IPS-NIHi11 (cell line): Measurements from ENCODE around the gene LRRC8A.
A peak's percentile ranks its signal among the peaks of the same experiment; 100 is the strongest.

Experiments
- DNase-seq: peaks from one replicate; pipeline ENCODE4 v3.0.0; 2012; ENCODE audit warnings: mixed read lengths, low spot score

Gene LRRC8A

DNA sequence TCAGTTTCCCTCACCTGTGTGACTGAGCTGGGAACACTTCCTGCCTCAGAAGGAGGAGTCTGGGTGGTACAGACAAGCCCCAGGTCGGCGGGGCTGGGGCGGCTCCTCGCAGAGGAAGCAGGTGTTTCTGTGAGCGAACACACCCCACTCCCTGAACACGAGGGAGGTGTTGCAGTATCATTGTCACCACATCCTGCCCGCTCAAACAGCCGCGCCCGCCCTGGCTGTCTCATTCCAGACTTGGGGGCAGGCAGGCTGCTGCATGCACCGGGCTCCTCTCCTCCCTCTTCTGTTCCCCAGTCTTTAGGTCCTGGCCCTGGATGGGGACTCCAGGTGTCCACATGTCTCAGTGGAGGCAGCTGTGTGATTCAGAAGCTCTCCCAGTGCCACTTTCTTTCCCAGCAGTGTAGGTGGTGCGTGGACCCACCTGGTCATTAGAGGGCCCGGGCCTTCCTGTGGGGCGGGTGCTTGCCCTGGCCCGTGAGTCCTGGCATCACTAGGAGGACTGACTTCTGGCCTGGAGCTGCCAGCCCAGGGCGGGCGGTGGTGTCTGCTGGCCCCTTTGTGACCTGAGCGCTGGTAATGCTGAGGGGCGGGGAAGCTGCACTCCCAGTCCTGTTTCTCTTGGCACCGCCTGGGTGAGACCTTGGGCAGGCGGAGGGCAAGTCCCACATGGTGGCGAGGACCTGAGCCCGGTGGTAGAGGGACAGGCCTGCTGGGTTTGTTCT lies 20.6 kb downstream of the LRRC8A start:
- DNase-seq, result no peak

DNA sequence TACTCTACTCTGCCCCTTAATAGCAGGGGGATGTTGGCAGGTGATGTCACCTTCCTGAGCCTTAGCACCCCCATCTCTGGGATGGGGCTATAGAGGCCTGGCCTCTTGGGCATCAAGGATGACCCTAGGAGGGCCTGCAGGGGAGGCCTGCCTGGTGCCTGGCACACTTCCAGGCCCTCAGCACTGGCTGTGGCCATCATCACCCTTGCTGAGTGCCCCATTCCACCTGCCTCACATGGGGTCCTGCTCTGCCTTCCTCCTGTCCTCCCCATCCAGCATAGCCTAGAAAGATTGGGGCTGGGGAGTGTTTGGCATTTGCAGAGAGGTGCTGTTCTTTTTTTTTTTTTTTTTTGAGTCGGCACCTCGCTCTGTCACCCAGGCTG lies 21.1 kb downstream of the LRRC8A start:
- DNase-seq, result no peak

DNA sequence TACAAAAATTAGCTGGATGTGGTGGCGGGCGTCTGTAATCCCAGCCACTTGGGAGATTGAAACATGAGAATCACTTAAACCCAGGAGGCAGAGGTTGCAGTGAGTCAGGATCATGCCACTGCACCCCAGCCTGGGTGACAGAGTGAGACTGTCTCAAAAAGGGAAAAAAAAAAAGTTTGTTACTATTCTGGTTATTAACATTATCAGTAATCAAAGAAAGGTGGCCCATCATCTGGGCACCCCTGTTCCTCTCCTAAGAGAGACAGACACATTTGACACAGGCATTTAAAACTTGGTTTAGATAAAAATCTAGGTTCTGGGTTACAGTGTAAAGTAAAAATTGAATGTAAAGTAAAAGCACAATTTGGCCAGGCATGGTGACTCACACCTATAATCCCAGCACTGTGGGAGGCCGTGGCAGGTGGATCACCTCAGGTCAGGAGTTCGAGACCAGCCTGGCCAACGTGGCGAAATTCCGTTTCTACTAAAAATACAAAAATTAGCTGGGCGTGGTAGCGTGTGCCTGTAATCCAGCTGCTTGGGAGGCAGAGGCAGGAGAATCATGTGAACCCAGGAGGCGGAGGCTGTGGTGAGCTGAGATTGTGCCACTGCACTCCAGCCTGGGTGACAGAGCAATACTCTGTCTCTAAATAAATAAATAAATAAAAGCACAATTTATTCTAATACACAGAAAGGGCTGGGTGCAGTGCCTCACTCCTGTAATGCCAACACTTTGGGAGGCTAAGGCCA lies 22.1 kb downstream of the LRRC8A start:
- no peak for DNase-seq

DNA sequence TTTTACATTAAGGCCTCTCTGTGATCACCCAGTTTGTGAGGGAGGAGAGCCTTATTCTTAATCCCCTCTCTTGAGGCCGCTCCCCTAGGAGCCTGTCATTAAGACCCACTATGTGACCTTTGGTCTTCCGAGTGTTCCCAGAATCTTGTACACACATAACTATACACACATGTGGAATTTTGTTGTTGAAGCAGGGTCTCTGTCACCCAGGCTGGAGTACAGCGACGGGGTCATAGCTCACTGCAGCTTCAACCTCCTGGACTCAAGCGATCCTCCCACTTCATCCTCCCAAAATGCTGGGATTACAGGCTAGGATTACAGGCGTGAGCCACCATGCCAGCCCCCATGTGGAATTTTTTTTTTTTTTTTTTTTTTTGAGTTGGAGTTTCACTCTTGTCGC lies 24.0 kb downstream of the LRRC8A start:
- no peak for DNase-seq

DNA sequence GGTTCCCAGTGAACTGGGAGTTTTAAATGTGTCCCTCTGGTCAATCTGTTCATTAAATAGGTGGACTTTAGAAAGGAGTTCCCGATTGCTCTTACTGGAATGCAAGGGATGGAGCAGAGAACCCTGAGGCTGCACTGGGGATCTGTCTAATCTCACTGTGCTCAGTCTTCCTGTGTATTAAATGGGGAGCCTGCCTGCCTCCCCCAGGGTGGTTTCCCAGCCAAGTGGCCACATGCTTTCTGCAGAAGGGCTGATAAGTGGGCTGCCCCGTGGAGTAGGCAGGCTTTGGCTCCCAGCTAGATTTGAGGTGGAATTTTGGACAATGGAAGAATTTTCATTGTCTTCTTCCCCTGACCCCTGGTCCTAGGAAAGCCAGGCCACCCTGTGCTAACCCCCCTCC lies 24.8 kb downstream of the LRRC8A start:
- no peak for DNase-seq

DNA sequence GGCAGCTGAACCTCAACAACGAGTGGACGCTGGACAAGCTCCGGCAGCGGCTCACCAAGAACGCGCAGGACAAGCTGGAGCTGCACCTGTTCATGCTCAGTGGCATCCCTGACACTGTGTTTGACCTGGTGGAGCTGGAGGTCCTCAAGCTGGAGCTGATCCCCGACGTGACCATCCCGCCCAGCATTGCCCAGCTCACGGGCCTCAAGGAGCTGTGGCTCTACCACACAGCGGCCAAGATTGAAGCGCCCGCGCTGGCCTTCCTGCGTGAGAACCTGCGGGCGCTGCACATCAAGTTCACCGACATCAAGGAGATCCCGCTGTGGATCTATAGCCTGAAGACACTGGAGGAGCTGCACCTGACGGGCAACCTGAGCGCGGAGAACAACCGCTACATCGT lies 26.4 kb downstream of the LRRC8A start:
- no peak for DNase-seq

DNA sequence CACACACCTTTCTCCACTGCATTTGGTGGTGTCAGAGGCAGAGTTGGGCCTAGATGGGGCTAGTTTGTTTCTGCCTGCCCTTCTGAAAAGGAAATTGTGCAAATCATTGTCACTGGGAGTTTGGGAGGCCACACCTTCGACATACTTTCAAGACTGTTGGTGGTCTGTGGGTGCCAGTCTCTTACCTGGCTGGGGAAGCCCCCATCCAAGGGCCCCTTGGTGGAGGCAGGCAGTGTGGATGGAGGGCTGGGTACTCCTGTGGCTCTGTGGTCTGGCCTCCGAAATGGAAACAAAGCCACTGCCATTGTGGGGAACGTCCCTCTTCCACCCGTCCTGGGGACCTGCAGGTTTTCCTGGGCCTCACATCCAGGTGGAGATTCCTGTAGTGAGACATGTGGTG lies 27.9 kb downstream of the LRRC8A start:
- no peak for DNase-seq

DNA sequence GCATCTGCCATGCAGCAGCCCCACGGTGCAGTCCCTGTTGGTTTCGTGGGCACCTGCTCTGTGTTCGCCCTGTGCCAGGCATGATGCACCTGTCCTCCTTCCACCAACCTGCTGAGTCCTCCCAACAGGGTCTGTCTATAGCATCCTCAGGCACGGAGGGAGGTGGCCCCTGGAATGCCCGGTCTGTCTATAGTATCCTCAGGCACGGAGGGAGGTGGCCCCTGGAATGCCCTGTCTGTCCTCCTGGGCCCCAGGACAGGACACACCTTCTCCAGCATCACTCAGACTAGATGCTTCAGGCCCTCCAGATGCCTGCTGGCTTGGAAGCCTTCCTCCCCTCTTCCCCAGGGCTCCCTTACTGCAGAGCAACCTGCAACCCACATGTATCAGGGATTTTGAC lies 29.0 kb downstream of the LRRC8A start:
- DNase-seq, result no peak

DNA sequence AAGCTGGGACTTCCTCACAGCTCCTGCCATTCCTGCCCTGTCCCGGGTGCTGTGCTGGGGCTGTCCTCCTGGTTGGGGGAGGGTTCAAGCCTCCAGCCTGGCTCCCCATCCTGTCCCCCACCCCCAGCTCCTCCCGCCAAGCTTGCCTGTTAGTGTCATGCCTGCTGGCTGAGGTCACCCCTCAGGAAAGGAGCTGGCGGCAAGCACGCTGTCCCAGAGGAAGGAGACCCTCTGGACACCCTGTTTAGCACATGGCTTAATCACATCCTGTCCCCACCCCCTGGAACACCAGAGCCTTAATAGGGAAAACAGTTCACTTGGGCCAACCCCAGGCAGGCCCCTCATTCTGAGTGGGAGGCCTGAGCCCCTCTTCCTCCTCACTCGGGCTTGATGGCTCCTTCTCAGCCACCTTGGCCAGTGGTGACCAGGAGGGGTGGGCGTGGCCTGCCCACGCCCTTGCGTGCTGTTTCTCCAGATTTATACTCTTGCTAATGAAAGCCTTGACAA lies 29.6 kb downstream of the LRRC8A start:
- peak; percentile 55 for DNase-seq

DNA sequence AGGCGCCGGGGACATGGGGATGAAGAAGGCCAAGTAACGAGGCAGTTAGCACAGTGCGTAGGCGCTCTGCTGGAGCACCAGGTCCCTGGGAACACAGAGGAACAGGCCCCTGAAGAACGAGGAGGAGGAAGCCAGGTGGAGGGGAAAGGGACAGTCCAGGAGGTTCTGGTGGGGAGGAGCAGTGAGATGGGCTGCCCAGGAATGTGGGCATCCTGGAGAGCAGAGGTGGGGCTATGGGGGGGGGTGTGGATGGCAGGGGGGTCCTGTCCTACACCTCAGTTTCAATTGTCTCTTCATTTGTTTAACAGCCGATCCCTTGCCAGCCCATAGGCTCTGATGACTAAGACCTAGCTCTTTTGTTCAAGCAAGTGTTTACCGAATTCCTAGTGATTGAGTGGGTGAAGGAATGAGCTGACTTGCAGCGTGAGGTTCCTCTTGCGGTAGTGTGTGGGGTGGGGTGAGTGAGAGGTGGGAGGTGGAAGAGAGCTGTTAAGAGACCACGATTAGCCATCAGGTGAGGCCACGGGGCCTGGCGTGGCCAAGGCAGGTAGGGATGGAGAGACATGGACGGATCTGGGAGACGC lies 30.4 kb downstream of the LRRC8A start:
- peak; percentile 54 for DNase-seq

DNA sequence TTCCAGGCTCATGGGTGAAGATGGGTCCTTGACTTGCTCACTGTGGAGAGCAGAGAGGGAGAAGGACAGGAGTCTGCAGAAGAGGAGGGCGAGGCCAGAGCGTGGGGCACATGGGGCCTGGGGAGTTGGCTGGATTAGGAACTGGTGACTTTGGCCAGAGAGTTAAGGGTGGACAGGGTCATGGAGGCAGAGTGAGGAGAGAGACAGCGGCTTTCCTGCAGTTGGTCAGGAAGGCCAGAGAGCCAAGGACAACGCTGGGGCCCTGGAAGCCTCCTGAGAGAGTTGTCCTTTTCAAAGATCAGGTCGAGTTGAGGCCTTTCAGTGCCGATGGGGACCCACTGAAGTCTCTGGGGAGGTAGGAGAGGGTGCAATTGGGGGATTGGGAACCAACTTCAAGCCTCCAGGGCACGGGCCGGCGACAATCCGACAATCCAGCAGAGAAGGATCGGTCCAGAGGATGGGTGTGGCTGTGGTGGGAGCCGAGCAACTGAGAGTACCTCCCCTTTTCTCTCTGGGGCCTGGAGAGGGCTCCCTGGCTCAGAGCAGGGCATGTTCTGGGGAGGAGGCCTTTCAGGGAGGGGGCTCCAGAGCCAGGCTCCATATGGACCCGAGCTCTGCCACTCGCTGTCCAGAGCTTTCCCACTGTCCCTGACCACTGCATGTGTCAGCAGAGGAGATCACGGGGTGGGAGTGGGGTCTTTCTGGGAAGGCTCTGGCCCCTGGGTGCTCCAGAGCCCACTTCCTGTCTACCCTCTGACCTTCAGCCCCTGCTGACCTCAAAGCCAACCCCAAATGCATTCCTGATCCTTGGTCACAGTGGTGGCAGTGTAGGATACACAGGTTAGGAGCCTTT lies 31.3 kb downstream of the LRRC8A start:
- DNase-seq, result no peak

DNA sequence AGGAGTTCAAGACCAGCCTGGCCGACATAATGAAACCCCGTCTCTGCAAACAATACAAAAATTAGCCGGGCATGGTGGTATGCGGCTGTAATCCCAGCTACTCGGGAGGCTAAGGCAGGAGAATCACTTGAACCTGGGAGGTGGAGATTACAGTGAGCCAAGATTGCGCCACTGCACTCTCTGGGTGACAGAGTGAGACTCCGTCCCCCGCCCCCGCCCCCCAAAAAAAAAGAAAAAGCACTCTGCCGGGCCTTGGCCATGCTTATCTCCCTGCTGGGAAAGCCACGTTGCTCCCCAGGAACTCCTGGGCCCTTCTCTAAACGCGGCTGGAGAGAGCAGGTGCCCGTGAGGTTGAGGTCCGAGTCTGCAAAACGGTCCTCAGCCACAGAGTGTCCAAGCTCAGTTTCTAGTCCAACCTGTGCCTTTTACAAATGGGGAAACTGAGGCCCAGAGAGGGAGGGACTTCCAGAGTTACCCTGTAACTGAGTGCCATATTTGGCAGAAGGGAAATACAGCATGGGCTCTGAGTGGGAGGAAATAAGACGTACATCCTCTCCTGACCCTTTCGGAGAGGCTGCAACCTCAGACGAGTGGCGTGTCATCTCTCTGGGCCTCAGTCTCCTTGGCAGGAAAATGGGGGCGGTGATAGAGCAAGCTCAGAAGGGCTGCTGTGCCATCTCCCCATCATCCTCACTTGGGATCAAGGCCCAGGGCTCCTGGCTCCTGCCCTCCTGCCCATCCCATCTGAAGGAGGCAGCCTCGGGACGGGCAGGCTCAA lies 32.3 kb downstream of the LRRC8A start:
- DNase-seq, result no peak

DNA sequence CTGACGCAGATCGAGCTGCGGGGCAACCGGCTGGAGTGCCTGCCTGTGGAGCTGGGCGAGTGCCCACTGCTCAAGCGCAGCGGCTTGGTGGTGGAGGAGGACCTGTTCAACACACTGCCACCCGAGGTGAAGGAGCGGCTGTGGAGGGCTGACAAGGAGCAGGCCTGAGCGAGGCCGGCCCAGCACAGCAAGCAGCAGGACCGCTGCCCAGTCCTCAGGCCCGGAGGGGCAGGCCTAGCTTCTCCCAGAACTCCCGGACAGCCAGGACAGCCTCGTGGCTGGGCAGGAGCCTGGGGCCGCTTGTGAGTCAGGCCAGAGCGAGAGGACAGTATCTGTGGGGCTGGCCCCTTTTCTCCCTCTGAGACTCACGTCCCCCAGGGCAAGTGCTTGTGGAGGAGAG lies 34.3 kb downstream of the LRRC8A start:
- no peak for DNase-seq

DNA sequence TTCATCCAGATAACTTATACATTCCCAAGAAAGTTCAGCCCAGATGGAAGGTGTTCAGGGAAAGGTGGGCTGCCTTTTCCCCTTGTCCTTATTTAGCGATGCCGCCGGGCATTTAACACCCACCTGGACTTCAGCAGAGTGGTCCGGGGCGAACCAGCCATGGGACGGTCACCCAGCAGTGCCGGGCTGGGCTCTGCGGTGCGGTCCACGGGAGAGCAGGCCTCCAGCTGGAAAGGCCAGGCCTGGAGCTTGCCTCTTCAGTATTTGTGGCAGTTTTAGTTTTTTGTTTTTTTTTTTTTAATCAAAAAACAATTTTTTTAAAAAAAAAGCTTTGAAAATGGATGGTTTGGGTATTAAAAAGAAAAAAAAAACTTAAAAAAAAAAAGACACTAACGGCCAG lies 34.8 kb downstream of the LRRC8A start:
- no peak for DNase-seq

DNA sequence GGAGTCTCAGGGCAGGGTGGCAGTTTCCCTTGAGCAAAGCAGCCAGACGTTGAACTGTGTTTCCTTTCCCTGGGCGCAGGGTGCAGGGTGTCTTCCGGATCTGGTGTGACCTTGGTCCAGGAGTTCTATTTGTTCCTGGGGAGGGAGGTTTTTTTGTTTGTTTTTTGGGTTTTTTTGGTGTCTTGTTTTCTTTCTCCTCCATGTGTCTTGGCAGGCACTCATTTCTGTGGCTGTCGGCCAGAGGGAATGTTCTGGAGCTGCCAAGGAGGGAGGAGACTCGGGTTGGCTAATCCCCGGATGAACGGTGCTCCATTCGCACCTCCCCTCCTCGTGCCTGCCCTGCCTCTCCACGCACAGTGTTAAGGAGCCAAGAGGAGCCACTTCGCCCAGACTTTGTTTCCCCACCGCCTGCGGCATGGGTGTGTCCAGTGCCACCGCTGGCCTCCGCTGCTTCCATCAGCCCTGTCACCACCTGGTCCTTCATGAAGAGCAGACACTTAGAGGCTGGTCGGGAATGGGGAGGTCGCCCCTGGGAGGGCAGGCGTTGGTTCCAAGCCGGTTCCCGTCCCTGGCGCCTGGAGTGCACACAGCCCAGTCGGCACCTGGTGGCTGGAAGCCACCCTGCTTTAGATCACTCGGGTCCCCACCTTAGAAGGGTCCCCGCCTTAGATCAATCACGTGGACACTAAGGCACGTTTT lies 35.4 kb downstream of the LRRC8A start:
- DNase-seq, result no peak

DNA sequence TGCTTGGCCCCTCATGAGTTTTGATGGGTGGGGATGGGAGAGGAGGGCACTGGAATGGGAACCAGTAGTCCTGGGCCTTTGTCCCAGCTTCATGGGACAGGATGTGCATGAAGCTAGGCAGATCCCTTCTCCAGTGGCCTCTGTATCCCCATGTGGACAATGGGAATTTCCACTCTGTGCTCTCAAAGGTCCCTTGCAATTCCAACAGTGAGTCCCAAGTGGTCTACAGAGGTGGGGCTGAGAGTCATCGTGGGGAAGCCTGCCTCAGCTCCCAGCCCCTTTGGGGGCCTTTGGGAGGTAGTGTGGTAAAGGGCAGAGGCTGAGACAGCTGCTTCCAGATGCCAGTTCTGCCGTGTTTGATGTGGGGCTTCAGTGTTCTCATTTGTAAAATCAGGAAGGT lies 37.0 kb downstream of the LRRC8A start:
- no peak for DNase-seq

DNA sequence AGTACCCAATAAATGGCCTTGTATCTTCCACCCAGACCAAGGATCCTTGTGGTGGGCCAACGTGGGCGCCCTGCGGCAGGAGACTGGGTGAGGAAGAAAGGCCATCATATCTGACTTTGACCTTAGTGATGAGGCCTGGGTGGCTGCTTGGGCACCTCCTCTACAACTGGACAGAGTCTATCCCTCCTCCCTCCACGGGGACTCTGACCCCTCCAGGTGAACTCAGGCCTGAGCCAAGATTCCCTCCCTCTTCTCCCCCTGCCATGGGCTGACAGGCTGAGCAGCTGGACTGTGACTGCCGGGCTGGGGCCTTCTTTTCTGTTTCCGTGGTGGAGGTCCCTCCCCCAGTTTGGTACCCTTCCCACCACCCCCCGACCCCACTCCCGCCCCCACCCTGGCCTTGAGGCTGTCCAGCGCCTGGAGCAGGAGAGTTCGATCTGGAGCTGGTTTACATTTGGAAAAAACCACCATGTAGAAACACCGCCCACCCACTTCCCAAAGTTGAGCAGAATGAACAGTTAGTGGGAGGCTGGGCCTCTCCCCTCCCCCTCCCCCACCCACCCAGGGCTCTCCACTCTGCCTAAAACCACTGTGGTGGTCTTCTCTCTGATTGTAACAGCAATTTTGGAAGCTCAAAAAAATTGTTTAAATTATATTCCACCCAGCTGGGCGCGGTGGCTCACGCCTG lies 37.6 kb downstream of the LRRC8A start:
- no peak for DNase-seq

DNA sequence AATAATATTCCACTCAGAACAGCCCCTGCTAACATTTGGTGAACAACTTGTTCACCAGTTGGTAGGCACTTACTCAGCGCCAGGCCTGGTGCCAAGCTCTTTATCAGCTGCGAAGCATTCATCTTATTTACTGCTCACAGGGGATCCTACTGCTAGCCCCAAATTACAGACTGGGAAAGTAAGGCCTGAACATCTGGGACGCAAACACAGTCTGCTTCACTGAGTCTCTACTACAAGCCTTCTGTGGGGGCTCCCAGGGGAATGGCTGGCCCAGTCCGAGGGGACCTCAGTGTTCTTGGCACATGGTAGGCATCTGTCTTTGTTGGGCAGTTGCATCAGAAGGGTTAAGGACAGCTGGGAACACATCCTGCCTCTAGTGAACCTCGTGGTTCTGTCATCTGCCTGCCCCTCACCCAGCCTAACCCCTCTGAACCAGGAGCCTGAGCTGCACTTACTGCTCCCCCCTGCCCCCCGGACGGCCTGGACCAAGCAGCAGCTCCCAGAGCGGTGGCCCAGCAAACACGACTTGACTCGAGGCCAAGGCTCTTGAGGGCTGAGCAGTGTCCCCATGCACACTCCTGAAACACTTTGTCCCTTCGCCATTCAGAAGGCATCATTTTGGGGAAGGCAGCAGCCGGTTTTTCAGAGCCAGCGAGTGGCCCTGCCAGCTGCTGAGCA lies 38.6 kb downstream of the LRRC8A start, which contains the start of gene PHYHD1:
TSS of gene PHYHD1 (plus strand) at position 602 of the 678 bp plus-strand sequence. CDS start 1,342 bp downstream, outside the sequence.
- no peak for DNase-seq
